ENCODE data around the gene ZNF768. TPM values are rescaled to one million over a fixed set of nuclear protein-coding genes. Genes with fewer than 3 reads are reported as not detected.

The ZNF768 gene
- total and polyA plus RNA-seq, 7 donors = 49.0 to 125 (median 60.4) TPM

DNA sequence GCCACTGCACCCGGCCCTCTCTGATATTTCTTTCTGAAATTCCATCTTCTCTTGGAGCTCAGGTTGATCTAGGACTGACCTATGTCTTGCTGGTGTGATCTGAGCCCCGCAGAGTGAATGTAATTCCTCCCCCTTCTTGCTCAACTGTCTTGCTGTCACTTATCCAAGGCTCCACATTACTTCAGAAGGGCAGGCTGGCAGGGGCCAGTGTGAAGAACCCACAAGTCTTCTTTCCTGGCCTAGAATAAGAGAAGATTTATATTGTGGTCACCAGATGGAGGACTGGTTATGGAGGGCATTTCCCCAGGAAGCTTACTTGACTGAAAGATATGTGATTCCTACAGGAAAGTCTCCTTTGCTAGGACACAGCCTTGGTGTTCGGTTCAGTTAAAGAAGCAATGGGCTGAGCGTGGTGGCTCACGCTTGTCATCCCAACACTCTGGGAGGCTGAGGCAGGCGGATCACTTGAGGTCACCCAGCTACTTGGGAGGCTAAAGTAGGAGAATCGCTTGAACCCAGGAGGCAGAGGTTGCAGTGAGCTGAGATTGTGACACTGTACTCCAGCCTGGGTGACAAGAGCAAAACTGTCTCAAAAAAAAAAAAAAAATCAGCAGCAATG, 40.4 kb downstream of the ZNF768 start:
- DNase-seq = no peak
- H3K36me3 ChIP-seq (ENCODE audit: insufficient read depth in 1 of 2, low read depth in 1 of 2) = no peaks in the 10 kb centered on the region
- WGBS, 3 donors = 46 to 74% (median 62%) methylated on average over 7 of the region's 7 CpGs

GRCh38 chr16:30484887-30485286, 41.5 kb downstream of the ZNF768 start:
- Histone ChIP-seq H3K27me3 (ENCODE audit: insufficient read depth in 3 of 3, low read length in 2 of 3) (no peaks in the 10 kb centered on the region), H3K27ac (no peak overlapping the region), H3K4me3 (no peak overlapping the region), H3K36me3 (ENCODE audit: insufficient read depth in 1 of 2, low read depth in 1 of 2) (no peaks in the 10 kb centered on the region), H3K9me3 (no peaks in the 10 kb centered on the region), H3K4me1 (peaks cover 10% of the 10 kb centered on the region)
- DNase-seq (no peak), ATAC-seq (no peak)
- intact Hi-C loops (cut with DNase I) = no loop called here
- no peak for TF ChIP-seq CTCF (IDR thresholded peaks at IDR 0.05)

More for the DNA sequence above, 40.4 kb downstream of the ZNF768 start:
- TF ChIP-seq CTCF (IDR thresholded peaks at IDR 0.05) = no peak
- intact Hi-C loops (cut with DNase I) = no loop called here
- Histone ChIP-seq H3K4me1 (peaks cover 10% of the 10 kb centered on the region), H3K4me3 (no peak overlapping the region), H3K27me3 (ENCODE audit: insufficient read depth in 3 of 3, low read length in 2 of 3) (no peaks in the 10 kb centered on the region), H3K9me3 (no peaks in the 10 kb centered on the region), H3K27ac (peak overlapping the region; percentile 25)
- ATAC-seq = peak; percentile 39 to 91 (median 86)

- H3K9me3 ChIP-seq = no peaks in the 10 kb centered on the region
- peaks cover 10% of the 10 kb centered on the region for H3K4me1 ChIP-seq
- ATAC-seq (no peak), DNase-seq (no peak)
- H3K27me3 ChIP-seq (ENCODE audit: insufficient read depth in 3 of 3, low read length in 2 of 3) = no peaks in the 10 kb centered on the region
- H3K36me3 ChIP-seq (ENCODE audit: insufficient read depth in 1 of 2, low read depth in 1 of 2) = no peaks in the 10 kb centered on the region
- intact Hi-C loops (cut with DNase I) = no loop called here
- H3K4me3 ChIP-seq = no peak overlapping the region
- WGBS, 3 donors = 83 to 89% (median 85%) methylated on average over 3 of the region's 3 CpGs
- no peak overlapping the region for H3K27ac ChIP-seq
- TF ChIP-seq CTCF (IDR thresholded peaks at IDR 0.05) = no peak
Measured at GRCh38 chr16:30482366-30482765, 44.0 kb downstream of the ZNF768 start.

- H3K36me3 ChIP-seq (ENCODE audit: insufficient read depth in 1 of 2, low read depth in 1 of 2) = no peaks in the 10 kb centered on the region
- no peak overlapping the region for H3K4me3 ChIP-seq
- 58 to 68% (median 62%) methylated on average over 5 of the region's 5 CpGs for WGBS, 3 donors
- no peaks in the 10 kb centered on the region for H3K9me3 ChIP-seq
- no peak overlapping the region for H3K27ac ChIP-seq
- no peak for TF ChIP-seq CTCF (IDR thresholded peaks at IDR 0.05)
- no peak for ATAC-seq
- no peak for DNase-seq
- H3K4me1 ChIP-seq = peaks cover 6% of the 10 kb centered on the region
- no peaks in the 10 kb centered on the region for H3K27me3 ChIP-seq (ENCODE audit: insufficient read depth in 3 of 3, low read length in 2 of 3)
- intact Hi-C loops (cut with DNase I) = no loop called here
Measured at GRCh38 chr16:30481381-30481780, 45.0 kb downstream of the ZNF768 start.
